Measurements from ENCODE around the gene CBFA2T3.
"Not testable (repeated sequence)": the region's sequence is repeated elsewhere in the genome, so short reads cannot be mapped to it uniquely, and the experiment has no call there.

Gene CBFA2T3

GRCh38 chr16:88922826-88923410, 54.1 kb downstream of the CBFA2T3 start:
- no peak for DNase-seq (ENCODE audit: low spot score)

DNA sequence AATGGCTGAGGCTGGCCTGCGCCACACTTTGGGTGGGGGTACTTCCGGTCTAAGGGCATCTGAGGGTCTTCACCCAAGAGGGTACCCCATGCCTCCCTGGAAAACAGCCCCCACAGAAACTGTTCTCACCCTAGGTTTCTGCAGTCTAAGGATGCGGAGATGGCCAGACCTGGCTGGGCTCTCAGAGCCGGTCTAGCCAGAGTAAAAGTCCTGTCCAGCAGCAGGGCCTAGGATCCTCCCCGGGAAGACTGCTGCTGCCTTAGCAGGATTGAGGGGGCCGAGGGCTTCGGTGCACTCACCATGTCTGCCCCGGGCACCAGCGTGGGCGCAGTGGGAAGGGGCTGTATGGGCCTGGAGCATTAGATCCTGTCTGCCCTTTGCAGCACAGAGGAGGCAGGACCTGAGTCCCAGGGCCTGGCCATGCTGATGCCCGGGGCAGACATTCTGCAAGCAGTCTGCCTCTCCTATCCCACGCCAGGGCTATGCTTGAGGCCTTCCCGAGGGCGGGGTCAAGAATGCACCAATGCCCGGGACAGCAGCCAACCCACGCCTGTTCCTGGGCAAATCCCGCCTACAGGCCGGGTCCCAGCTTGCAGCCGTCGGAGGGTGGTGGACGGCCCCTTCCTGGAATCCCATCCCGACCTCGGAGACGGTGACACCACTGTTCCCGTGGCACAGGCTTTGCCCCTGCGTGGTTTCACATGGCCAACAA, 54.7 kb downstream of the CBFA2T3 start:
- no peak for DNase-seq (ENCODE audit: low spot score)

- no peak for DNase-seq (ENCODE audit: low spot score)
These were observed 55.4 kb downstream of the CBFA2T3 start for GRCh38 chr16:88921591-88921990.

DNA sequence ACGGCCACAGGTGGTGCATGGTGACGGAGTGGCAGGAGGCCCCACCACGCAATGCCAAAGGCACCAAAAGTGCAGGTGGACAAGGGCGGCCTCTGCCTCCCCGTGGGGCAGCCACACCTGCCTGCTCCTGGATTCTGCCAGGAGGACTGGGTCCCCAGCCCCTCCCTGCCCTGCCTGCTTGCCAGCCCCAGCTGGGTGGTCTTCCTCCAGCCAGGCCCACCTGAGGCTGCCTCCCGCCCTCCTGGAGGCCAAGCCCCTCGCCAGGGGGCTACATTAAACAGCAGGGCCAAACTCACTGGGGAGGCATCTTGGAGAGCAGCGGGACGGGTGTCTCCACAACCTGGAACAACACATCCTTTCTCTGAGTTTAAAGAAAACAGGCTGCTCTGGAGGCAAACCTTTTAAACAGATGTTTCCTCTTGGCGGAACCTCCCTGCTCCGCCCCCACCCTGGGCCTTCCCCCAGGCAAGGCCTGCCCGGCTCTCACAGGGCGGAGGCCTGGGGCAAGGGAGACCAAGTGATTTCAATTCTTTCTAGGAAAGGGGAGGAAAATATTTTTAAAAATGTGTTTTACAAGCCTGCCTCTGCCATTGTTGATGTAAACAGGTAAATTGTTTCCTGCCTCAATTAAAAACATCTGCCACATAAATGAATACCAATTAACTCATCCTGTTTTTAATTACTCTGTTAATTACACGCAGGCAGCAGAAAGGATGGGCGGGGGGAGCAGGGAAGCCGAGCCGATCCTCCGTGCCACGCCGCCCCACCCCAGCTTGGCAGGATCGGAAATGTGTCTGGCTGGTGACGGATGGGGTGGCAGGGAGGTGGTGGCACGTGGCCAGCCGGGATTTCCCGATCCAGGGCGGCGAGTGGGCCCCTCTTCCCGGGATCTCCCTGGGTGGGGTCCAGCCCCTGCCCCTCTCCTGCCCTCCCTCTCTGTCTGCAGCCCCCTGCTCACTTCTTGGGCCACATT, 56.1 kb downstream of the CBFA2T3 start:
- no peak for DNase-seq (ENCODE audit: low spot score)

DNA sequence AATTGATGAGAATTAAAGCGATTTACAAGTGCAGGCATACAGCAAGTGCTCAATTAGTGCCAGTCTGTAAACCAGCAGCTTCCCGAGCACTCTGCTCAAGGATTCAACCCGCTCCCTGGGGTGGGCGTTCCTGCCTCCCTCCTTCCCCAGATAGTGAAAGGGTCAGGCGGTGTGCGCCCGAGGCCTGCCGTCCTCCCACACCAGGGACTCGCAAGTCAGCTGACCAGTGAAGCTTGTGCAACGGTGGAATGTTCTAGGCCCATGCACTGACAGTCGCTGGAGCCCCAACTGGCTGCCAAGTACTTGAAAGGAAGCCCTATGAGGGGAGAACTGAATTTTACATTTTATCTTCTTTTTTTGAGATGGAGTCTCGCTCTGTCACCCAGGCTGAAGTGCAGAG, 57.1 kb downstream of the CBFA2T3 start:
- no peak for DNase-seq (ENCODE audit: low spot score)

- not testable (repeated sequence) for DNase-seq (ENCODE audit: low spot score)
These were observed 58.1 kb downstream of the CBFA2T3 start for GRCh38 chr16:88918896-88919295.

DNA sequence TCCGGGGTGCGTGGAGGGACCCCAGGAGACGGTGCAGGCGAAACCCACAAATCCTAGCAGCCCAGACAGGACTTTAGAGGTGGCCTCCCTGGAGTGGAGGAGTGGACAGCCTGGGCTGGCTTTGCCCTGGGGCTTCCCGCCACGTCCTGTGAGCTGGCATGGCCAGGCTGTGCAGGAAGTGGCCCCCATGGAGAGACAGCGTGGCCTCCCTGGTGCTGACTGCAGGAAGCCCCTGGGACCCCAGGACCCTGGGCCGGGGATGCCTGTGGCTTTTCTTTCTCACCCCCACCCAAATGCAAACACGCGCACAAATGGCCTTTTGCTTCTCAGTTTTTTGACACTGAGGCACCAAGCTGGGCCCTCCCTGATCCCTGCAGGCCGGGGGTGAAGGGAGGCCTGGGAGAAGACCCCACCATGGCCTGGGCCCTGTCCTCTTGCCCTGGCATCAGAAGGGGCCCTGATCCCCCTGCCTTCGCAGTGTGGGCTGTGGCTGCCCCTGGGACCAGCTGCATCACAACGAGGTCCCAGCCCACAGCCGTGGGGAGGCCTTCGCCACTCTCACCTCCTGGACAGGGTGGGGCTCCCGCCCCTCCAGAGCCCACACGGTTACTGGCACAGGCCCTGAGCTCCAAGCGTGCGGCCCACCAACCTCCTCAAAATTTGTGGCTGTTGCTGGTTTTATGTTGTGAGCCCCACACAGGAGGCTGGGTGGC, 58.9 kb downstream of the CBFA2T3 start:
- DNase-seq (ENCODE audit: low spot score) = no peak

GRCh38 chr16:88917146-88917914, 59.7 kb downstream of the CBFA2T3 start:
- DNase-seq (ENCODE audit: low spot score) = no peak

DNA sequence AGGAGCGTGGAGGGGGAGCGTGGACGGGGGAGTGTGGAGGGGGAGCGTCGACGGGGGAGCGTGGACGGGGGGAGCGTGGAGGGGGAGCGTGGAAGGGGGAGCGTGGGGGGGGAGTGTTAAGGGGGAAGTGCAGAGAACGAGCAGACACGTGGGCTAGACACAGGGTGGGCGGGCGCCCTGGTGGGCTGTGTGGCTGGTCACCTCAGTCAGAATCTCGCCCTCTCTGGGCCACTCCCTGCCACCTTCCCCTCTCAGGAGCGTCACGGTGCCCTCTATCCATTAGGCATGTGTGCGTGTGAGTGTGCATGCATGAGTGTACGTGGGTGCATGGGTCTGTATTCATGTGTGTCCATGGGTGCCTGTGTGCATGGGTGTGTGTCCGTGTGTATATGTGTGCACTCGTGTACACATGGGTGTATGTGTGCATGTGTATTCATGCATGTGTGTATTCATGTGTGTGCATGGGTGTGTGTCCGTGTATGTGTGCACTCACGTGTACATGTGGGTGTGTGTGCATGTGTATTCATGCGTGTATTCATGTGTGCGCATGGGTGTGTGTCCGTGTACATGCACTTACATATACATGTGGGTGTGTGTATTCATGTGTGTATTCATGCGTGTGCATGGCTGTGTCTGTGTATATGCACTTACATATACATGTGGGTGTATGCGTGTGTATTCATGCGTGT, 61.2 kb downstream of the CBFA2T3 start:
- DNase-seq (ENCODE audit: low spot score) = no peak

- DNase-seq (ENCODE audit: low spot score) = no peak
These were observed 62.1 kb downstream of the CBFA2T3 start for GRCh38 chr16:88914750-88915368.

DNA sequence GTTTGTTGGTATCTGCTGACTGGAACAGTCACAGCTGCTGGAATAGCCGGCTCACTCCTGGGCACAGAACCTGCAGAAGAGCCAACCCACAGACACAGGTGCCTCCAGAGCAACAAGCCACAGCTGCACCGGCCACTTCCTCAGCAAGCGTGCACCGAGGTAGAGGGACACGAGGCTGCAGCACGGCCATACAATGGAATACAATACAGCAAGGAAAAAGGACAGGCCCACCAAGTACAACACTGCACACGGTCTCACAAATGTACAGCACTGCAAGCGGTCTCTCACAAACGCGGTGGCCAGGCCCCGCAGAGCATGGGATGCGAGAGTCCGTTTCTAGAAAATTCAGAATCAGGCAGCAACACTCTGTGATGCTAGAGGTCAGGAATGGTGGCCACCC, 63.1 kb downstream of the CBFA2T3 start:
- DNase-seq (ENCODE audit: low spot score) = no peak

- no peak for DNase-seq (ENCODE audit: low spot score)
These were observed 63.9 kb downstream of the CBFA2T3 start for GRCh38 chr16:88913001-88913612.

GRCh38 chr16:88912556-88912955, 64.5 kb downstream of the CBFA2T3 start:
- no peak for DNase-seq (ENCODE audit: low spot score)

DNA sequence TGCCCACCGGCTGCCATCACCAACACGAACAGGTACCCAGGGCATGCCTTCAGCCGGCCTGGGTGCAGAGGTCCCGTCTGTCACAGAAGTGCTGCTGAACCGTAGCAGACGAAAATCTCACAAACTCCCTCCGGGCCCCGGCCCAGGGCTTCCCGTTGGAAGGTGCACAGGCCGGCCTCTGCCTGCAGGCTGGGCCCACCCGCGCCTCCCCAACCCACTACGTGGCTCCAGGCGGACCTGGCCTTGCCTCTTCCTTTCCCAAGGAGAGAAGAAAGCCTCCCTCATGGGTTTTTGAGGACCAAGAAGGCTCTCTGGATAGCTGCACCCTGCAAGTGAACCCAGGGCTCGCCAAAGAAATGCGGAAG, 65.1 kb downstream of the CBFA2T3 start:
- DNase-seq (ENCODE audit: low spot score) = no peak

DNA sequence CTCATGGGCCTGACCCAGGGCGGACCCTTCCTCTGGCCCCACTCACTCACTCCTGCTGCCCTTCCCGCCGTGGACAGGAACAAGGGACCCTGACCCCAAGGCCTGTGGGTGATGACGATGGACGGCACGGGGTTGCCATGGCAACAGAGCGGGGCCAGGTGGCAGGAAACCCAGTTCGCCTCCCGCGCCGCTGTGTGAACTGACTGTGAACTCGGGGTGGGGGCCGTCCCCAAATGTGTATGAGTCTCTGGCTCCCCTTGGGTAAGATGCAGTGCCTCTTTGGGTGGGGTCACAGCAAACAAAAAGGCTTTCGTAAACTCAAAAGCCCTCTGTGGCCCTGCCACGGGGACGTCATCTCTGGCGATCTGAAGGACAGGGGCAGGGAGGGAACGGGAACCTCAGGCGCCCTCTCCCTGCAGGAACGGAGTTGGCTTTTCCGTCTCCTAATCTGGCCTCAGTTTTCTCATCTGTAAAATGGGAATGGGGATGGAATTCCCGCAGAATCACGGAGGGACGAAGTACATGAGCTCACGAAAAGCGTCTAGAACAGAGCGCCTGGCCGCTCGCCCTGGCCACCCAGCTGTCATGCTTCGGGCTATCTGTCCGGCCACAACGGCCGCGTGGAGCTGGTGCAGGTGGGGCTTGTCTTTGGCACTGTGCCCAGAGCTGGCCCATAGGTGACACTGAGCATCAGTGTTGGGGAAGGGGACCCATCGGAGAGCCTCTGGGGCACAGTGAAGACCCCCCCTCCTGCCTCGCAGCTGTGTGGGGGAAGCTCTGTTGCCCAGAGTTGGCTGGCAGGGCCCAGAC, 65.7 kb downstream of the CBFA2T3 start:
- DNase-seq (ENCODE audit: low spot score) = no peak

- DNase-seq (ENCODE audit: low spot score) = no peak
These were observed 66.5 kb downstream of the CBFA2T3 start for GRCh38 chr16:88910284-88911135.

DNA sequence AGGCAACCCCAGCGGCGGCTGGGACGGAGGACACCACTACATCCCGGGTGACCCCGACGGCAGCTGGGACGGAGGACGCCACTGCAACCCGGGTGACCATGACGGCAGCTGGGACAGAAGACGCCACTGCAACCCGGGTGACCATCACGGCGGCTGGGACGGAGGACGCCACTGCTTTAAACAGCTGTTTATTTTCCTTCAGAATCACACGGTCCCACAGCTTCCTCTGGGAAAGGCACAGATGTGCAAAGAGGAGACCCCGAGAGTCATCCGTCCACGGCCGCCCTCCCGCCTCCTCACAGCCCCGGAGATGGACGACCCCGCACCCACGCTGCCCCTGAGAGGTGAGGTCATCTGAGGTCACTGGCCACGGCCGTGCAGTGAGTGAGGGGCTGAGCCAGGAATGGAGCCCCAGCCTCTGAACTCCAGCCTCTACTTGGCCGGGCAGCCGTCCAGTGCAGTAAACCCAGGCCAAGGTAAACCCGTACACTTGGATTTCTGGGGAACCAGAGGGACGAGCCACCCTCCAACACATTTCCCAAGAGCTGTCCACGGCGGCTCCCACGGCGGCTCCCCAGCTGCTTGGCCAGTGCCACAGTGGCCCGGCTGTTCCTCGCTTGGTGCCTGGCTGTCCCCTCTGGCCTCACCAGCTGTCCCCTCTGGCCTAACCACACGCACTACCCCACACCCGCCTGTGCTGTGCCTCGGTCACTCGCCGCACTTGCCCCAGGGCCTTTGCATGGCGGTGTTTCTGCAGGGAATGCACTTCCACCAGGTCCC, 67.4 kb downstream of the CBFA2T3 start:
- DNase-seq (ENCODE audit: low spot score) = no peak

Data from putamen (tissue), 1 donor.